Measurements from ENCODE around the gene MAP3K7. TPM values are rescaled to one million over a fixed set of nuclear protein-coding genes. Genes with fewer than 3 reads are reported as not detected.
"Not testable (repeated sequence)": the region's sequence is repeated elsewhere in the genome, so short reads cannot be mapped to it uniquely, and the experiment has no call there.

Gene MAP3K7
- total RNA-seq, 1 donor from 2014 or later = 47.9 TPM

- DNase-seq (ENCODE audit: low read depth) = peak; percentile 16
These were observed 7.8 kb downstream of the MAP3K7 start for GRCh38 chr6:90578894-90579549.

DNA sequence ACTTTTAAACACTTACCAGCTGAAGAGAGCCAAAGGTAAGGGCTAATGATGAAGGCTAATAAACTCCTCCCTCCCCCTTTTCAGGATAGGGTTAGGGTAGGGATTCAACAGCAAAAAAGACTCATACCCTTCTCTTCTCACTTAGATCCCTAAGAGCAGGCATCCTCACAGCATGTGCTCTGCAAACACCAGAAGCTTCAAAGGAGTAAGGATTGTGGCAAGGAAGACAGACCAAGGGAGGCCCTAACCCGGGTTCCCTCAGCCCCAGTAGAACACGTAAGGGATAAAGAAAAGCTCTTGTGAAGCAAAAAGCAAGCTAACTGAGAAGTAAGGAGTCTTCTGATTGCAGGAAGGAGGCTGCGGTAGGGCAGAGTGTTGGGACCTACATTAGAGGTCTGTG, 11.6 kb downstream of the MAP3K7 start:
- DNase-seq (ENCODE audit: low read depth) = no peak

- no peak for DNase-seq (ENCODE audit: low read depth)
These were observed 12.3 kb downstream of the MAP3K7 start for GRCh38 chr6:90574610-90575009.

DNA sequence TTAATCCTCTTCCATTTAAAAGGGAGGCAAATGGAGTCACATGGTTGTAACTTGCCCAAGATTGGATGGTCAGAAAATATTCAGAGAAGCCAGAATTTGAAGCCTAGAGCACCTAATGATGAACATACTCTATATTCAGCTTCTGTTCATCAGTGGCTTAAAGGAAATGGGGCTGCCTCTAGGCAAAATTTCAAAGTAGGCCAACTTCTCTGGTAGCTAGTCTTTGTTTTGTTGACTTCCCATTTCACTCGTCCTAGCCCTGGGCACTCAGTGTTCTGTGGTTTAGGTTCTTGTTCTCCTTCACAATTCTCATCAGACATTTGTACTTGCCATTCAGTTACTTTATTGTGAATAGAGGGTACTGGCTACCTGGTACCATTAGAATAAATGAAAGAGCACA, 13.2 kb downstream of the MAP3K7 start:
- DNase-seq (ENCODE audit: low read depth) = no peak

DNA sequence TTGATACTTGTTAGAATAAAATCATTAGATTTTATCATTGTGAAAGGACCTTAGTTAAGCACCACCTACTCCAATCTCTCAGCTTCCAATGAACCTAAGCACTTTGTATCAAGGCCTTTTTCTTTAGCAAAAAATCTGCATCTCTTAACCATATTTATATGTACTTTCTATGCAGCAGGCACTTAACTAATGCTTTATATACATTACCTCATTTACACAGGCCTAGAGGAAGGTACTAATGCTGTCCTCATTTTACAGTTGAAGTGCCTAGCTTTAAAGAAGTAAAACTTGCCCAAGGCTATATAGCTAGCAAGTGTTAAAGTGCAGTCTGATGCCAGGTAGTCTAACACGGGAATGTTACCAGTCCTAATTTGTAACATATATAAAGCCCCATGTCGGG, 14.0 kb downstream of the MAP3K7 start:
- DNase-seq (ENCODE audit: low read depth) = no peak

- DNase-seq (ENCODE audit: low read depth) = no peak
These were observed 17.6 kb downstream of the MAP3K7 start for GRCh38 chr6:90569223-90569622.

- DNase-seq (ENCODE audit: low read depth) = not testable (repeated sequence)
These were observed 19.2 kb downstream of the MAP3K7 start for GRCh38 chr6:90567682-90568081.

DNA sequence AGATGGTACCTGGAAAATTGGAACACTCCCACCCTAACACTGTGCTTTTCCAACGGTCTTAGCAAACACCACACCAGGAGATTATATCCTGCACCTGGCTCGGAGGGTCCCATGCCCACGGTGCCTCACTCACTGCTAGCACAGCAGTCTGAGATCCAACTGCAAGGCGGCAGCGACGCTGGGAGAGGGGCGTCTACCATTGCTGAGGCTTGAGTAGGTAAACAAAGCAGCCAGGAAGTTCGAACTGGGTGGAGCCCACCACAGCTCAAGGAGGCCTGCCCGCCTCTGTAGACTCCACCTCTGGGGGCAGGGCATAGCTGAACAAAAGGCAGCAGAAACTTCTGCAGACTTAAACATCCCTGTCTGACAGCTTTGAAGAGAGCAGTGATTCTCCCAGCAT, 24.5 kb downstream of the MAP3K7 start:
- not testable (repeated sequence) for DNase-seq (ENCODE audit: low read depth)

DNA sequence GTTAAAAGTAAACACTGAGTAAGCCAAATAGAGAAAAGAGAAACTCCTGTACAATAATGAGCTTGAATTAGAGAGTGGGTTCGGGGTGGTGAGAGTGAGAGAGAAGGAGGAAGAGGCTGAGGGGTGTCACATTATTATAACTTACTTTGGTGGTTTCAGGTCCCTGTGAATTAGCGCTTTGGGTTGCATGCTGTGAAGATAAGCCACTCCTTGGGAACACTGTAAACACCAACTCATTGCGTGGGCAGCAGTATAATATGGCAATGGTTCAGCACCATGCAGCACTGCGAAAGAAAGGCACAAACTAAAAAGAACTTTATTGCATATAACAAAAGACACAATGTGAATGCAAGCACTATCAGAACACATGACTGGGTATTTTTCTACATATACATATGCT, 26.9 kb downstream of the MAP3K7 start:
- no peak for DNase-seq (ENCODE audit: low read depth)

DNA sequence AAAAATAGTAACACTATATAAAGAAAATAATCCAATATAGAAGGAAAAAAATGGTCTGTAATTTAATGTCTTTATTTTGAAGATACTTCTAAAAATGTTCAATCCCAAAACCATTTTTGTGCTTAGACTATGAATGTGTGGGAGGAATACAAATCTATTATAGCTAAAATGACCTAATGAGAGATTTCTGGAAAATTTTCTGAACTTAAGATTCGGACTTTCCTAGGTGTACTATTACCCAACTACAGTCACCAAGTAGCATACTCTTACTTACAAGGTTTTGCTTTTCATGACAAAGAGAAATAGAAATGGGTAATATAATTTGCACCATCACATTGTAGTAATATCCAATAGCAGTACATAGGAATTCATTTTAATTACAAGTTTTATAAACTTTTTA, 29.9 kb downstream of the MAP3K7 start:
- no peak for DNase-seq (ENCODE audit: low read depth)

- DNase-seq (ENCODE audit: low read depth) = peak; percentile 28
These were observed 38.9 kb downstream of the MAP3K7 start for GRCh38 chr6:90547991-90548390.

- DNase-seq (ENCODE audit: low read depth) = no peak
These were observed 39.8 kb downstream of the MAP3K7 start for GRCh38 chr6:90547079-90547478.

DNA sequence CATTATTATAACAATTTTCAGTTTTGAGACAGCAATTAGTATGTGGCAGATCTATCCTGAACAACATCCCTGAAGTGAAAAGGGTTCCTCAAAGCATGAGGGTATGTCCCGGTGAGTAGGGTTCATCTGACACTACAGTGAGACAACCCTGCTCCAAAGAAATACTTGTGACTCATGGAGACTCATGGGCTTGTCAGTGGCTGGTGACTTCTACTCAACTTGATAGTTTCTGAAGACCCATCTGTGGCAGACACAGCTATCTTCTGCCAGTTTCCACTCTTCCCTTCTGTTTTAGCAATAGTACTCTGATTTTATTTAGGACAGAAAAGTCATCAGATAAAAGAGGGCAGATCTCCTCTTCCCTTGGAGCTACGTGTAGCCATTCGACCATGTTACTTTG, 41.4 kb downstream of the MAP3K7 start:
- DNase-seq (ENCODE audit: low read depth) = no peak

DNA sequence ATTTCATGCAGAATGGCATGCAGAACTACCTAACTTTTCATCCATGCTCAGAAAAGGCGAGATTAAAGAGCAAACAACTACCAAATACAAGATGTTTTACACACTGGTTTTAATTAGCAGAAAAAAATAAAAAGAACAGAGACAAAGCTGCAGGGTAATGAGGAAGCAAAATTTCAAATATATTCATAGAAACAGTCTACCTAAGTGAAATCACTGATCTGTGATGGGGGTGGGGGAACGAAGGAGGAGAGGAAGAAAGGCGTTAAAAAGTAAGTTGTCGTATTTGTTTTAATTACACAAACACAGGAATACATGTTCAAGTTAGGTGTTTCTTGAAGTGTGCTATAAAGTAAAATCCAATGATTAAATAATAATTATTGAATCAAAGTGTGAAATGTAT, 42.1 kb downstream of the MAP3K7 start:
- DNase-seq (ENCODE audit: low read depth) = no peak

DNA sequence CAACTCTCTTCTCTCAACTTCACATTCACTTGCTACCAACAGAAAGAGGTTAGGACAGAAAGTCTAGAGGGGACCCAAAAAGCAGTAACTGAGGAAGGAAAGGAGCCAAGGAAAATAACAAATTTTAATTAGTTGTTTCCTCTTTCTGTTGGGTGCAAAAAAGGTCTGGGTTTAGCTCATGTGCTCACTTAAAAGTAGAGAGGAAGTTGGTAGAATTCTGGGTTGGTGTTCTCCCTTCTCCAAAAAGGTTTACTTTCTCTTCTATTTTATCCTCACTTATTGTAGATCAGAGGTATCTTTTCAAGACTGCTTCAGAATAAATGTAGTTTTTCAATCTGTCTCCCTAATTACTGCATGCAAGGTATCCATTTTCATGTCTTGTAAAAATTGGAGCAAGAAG, 42.8 kb downstream of the MAP3K7 start:
- DNase-seq (ENCODE audit: low read depth) = no peak

DNA sequence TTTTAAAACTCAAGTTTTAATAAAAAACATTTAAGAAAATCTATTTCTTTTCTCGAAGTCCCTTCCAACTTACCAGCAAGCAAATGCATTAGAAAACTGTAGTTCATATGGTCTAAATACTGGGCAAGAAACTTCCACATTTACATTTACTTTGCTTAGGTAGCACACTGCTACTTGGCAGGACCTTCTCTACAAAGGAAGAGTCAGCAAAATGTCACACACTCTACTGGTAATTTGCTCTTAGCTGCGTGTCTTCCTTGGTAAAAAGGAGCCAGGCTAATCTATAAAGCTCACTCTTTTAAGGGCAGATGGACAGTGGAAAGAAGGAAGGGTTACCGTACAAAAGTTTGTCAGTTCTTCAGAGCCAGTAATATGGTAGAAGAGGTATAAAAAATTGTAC, 45.7 kb downstream of the MAP3K7 start:
- DNase-seq (ENCODE audit: low read depth) = no peak

DNA sequence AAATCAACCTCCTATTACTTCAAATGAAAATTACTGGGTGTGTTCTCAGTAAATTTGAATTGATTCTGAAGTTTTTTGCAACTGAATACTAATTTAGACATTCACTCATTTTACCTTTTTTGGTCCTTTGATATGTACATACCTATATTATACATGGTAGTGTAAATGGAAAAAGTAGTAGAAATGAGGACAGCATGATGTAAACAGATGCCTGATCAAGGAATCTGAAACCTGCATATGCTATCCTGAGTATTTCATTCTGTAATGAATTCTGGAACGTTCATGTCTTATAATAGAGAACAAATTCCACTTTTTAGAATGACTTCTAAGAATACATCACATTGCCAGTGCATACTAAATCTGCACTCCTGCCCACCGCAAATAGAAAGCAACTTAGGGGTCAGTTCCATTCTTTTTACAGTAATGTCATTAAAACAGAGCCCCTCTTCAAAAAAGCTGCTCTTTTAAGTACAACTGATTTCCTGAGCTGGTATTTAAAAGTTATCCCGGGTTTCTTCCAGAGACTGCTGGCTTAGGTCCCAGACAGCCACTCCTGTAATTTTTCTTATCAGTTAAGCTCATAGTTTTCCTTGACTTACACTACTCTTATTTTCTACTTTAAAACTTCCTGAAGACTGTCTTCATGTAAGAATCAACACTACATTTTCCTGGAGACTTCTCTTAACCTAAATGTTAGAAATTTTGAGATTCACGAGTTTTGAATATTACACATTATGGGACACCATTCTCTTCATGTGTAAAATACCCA, 48.4 kb downstream of the MAP3K7 start:
- DNase-seq (ENCODE audit: low read depth) = no peak

GRCh38 chr6:90537723-90538258, 49.1 kb downstream of the MAP3K7 start:
- no peak for DNase-seq (ENCODE audit: low read depth)

GRCh38 chr6:90537027-90537426, 49.8 kb downstream of the MAP3K7 start:
- no peak for DNase-seq (ENCODE audit: low read depth)

- DNase-seq (ENCODE audit: low read depth) = no peak
These were observed 50.4 kb downstream of the MAP3K7 start for GRCh38 chr6:90536520-90536919.

- DNase-seq (ENCODE audit: low read depth) = no peak
These were observed 52.4 kb downstream of the MAP3K7 start for GRCh38 chr6:90534337-90535025.

DNA sequence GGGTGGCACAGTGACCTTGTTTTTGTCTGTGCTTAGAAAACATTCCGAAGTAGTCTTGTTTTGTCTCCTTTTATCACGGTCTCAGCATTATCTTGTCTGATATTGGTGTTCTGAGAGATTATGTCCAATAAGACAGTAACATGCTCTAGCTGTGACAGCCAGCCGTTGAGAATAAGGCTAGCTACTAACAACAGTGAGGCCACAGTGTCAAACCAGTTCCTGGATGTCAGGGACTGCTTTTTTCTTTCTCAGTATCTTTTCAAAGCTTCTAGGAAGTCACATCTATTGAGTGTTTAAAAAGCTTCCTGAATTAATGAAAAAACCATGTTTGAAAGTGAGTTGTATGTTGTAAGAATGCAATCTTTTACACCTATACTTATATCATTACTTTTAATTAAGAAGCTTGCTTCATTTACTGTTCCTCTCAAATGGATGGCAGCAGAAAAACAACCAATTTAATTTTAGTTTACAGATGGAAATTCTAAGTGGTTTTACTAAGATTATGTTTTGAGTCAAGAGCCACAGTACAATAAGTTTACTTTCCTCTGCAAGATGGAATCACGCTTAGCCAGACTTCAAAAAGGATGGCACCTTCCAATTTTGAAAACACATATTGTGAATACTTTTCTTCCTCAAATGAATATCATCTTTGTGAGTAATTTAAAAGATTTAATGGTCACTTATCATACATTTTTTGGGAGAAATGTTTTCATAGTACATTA, 53.1 kb downstream of the MAP3K7 start:
- no peak for DNase-seq (ENCODE audit: low read depth)

Measured in renal cortical epithelial cell (primary cell).